HG02623 (cell line): ENCODE results near the gene RASGRF2.
"Not testable (repeated sequence)": the region's sequence is repeated elsewhere in the genome, so short reads cannot be mapped to it uniquely, and the experiment has no call there.

Experiments used
- ATAC-seq: cut with Tn5 transposase; IDR thresholded peaks from one replicate; pipeline ENCODE4 v1.9.1; 2021; ENCODE audit warnings: moderate library complexity; ENCODE audit not compliant: unreplicated experiment

Gene RASGRF2

GRCh38 chr5:81020478-81021167 lies 60.5 kb downstream of the RASGRF2 start:
- no peak for ATAC-seq

- no peak for ATAC-seq
Measured at GRCh38 chr5:81021486-81021885, 61.3 kb downstream of the RASGRF2 start.

GRCh38 chr5:81021951-81022687 lies 62.0 kb downstream of the RASGRF2 start:
- no peak for ATAC-seq

- no peak for ATAC-seq
Measured at GRCh38 chr5:81022688-81023084, 62.5 kb downstream of the RASGRF2 start.

- ATAC-seq: no peak
Measured at GRCh38 chr5:81023261-81023970, 63.3 kb downstream of the RASGRF2 start.

GRCh38 chr5:81027481-81028058 lies 67.4 kb downstream of the RASGRF2 start:
- no peak for ATAC-seq

GRCh38 chr5:81028888-81029287 lies 68.7 kb downstream of the RASGRF2 start:
- not testable (repeated sequence) for ATAC-seq

GRCh38 chr5:81029736-81030135 lies 69.6 kb downstream of the RASGRF2 start:
- ATAC-seq: not testable (repeated sequence)

GRCh38 chr5:81030236-81031034 lies 70.3 kb downstream of the RASGRF2 start:
- not testable (repeated sequence) for ATAC-seq

- ATAC-seq: no peak
Measured at GRCh38 chr5:81035522-81035921, 75.4 kb downstream of the RASGRF2 start.

GRCh38 chr5:81038495-81038894 lies 78.3 kb downstream of the RASGRF2 start:
- ATAC-seq: no peak

GRCh38 chr5:81044868-81045267 lies 84.7 kb downstream of the RASGRF2 start:
- no peak for ATAC-seq

GRCh38 chr5:81045389-81045807 lies 85.2 kb downstream of the RASGRF2 start:
- ATAC-seq: no peak

- no peak for ATAC-seq
Measured at GRCh38 chr5:81046041-81046440, 85.9 kb downstream of the RASGRF2 start.

GRCh38 chr5:81052325-81052724 lies 92.2 kb downstream of the RASGRF2 start:
- ATAC-seq: no peak

- not testable (repeated sequence) for ATAC-seq
Measured at GRCh38 chr5:81053282-81053681, 93.1 kb downstream of the RASGRF2 start.

- no peak for ATAC-seq
Measured at GRCh38 chr5:81058121-81058520, 98.0 kb downstream of the RASGRF2 start.

- no peak for ATAC-seq
Measured at GRCh38 chr5:81065492-81065891, 105.3 kb downstream of the RASGRF2 start.

- no peak for ATAC-seq
Measured at GRCh38 chr5:81066102-81066501, 105.9 kb downstream of the RASGRF2 start.

GRCh38 chr5:81067406-81067805 lies 107.2 kb downstream of the RASGRF2 start:
- no peak for ATAC-seq

GRCh38 chr5:81068063-81068462 lies 107.9 kb downstream of the RASGRF2 start:
- no peak for ATAC-seq
